G401 (cell line): ENCODE measurements around the gene PIK3IP1. TPM values are rescaled to one million over a fixed set of nuclear protein-coding genes. Genes with fewer than 3 reads are reported as not detected.
"Not testable (repeated sequence)": the region's sequence is repeated elsewhere in the genome, so short reads cannot be mapped to it uniquely, and the experiment has no call there.

Experiments
- DNase-seq: peaks from one replicate; pipeline ENCODE4 v3.0.0-alpha.2; 2015; ENCODE audit warnings: low spot score
- in situ Hi-C: cut with HindIII; loops from 2 replicates; pipeline ENCODE4 v1.10.0; 2016; ENCODE audit warnings: low sequenced_read_pairs, mixed read lengths
- total RNA-seq: library from RNA; depleted of rRNA; stranded (reverse); fragments of >200 nt; shearing (Covaris generic); gene quantifications from 2 replicates; pipeline ENCODE4 v1.2.3, GENCODE V29; 2014

Gene PIK3IP1
- total RNA-seq, 1 experiment from 2014 or later = 9.3 TPM

DNA sequence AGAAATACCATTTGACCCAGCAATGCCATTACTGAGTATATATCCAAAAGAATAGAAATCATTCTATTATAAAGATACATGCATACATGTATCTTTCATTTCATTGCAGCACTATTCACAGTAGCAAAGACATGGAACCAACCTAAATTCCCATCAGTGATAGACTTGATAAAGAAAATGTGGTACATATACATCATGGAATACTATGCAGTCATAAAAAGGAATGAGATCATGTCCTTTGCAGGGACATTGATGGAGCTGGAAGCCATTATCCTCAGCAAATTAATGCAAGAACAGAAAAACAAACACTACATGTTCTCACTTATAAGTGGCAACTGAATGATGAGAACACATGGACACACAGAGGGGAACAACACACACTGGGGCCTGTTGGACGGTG is 21.9 kb upstream of the PIK3IP1 start:
- in situ Hi-C loops, DNase-seq: not testable (repeated sequence)

GRCh38 chr22:31313366-31314147 is 21.3 kb upstream of the PIK3IP1 start:
- DNase-seq = peak; percentile 85
- in situ Hi-C loops = no loop called here

DNA sequence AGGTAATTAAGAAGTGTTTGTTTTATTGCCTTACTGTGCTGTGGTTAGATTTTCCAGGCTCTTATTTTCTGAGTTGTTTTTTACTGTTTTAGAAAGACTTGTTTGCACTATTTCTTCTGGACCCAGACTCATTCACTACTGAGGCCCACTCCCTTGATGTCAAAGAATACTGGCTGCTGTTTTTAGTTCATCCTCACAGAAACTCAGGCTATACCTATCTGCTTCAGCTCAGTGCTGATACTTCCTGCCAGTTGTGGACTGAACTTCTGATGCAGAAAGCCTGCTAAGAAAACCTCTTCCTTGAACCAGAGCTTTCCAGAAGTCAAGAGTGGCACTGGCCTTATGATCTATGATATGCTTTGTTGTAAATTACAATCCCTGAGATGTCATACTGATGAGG is 15.9 kb upstream of the PIK3IP1 start:
- no peak for DNase-seq
- in situ Hi-C loops = no loop called here

GRCh38 chr22:31305194-31305593 is 12.9 kb upstream of the PIK3IP1 start:
- in situ Hi-C loops = no loop called here

GRCh38 chr22:31302537-31302936 is 10.2 kb upstream of the PIK3IP1 start:
- in situ Hi-C loops = no loop called here
- no peak for DNase-seq

More at GRCh38 chr22:31305194-31305593, 12.9 kb upstream of the PIK3IP1 start:
- DNase-seq = no peak

- no peak for DNase-seq
- in situ Hi-C loops = no loop called here
These were observed 9.7 kb upstream of the PIK3IP1 start for GRCh38 chr22:31302006-31302405.

GRCh38 chr22:31300896-31301295 is 8.6 kb upstream of the PIK3IP1 start:
- in situ Hi-C loops = no loop called here
- no peak for DNase-seq

- DNase-seq = no peak
- in situ Hi-C loops = loop anchor here (5.0 kb wide), 1 partner anchor 36 kb away; no protein-coding TSS in a partner anchor
These were observed 3.8 kb upstream of the PIK3IP1 start for GRCh38 chr22:31295831-31296657.

DNA sequence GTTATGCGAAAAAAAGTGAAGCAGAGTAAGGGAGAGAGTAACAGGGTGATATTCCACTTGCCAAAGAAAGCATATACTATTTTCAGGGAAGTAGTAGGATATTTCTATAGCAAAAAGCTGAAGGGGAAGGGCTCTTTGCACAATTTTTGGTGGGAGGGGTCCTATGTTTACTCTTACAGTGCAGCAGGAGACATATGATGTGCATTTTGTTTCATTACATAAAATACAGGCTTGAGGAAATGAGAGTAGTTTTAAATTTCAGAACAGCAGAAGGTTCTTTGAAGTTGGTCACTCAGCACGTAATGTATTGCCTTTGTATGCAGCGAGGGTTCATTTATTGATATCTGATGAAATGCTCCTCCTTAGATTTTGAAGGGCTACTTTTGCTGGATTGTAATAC is 3.1 kb upstream of the PIK3IP1 start:
- DNase-seq = no peak
- in situ Hi-C loops = loop anchor here (5.0 kb wide), 1 partner anchor 37 kb away; no protein-coding TSS in a partner anchor

- peak; percentile 65 for DNase-seq
- in situ Hi-C loops = no loop called here
These were observed 630 bp downstream of the PIK3IP1 start for GRCh38 chr22:31291481-31292235.

DNA sequence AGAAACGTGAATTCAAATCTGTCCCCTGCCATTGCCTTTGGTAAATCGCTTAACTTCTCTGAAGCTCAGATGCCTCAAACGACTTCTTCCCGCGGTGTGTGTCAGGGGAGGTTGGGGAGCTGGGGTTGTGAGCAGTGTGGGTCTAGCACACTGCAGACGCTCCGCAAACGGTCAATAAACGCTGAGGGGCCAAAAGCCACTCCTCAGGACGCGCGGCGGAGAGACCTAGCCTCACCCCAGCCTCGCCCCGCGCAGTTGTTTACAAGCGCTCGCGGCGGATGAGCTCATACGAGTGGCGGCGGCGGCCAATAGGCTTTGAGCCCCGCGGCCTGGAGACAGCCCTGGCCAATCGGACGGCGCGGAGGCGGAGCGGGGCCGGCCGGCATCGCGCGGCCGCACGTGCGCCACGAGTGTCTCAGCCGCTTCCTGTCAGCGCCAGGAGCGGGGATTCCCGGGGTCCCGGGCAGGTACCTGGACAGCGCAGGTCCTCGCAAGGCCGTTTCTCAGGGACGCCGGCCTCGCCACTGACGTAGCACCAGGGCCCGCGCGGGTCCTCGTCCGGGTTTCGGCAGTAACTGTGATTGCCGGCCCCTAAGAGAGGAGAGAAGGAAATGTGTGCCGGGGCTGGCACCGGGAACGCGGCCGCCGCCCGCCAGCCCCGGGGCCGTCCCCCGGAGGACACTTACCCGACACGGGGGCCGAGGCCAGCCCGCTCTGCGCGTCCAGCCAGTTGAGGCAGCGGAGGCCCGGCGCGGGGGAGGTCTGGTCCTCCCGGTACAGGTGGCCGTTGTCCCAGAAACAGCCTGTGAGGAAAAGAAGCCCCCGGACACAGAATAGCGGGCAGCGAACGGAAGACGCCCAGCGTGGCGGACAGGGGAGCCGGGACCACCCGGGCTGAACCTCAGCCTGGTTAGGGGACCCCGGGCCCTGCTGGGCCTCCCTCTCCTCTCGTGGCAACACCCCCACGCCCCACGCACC is 1.5 kb downstream of the PIK3IP1 start:
- peak; percentile 93 for DNase-seq
- in situ Hi-C loops = no loop called here

GRCh38 chr22:31289344-31289743 is 2.9 kb downstream of the PIK3IP1 start:
- in situ Hi-C loops = no loop called here
- no peak for DNase-seq

DNA sequence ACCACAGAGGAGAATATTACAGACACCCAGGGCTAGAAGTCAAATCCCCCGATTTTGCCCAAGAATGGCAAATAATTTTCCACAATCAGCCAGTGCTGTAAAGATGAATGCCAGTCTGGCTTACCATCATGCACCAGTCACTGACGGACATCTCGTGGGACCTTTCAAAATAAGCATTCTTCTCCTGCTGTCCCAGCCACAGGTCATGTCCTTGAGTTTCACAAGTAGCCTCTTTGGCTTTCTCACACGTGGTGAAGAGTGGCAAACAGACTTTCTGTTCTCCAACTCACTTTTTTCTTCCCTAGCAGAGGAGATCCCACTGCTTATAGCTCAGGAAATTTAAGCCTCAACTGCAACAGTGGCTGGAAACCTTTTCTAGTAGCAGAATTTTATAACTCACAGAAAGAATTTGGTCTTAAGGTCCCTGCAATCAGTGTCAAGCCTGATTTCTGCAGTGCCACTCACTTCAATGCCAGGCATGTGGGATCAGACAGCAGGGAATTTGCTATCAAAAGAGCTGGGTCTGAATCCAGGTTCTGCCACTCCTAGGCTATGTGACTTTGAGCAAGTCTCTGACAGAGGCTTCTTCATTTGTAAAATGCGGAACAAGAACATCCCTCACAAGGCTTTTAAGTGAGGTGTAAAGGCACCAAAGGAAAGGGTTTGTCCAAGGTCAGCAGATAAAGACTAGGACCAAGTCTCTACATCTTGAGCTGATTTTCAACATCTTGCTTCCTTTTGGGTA is 3.6 kb downstream of the PIK3IP1 start:
- in situ Hi-C loops = no loop called here
- no peak for DNase-seq

GRCh38 chr22:31287818-31288495 is 4.3 kb downstream of the PIK3IP1 start:
- DNase-seq = no peak
- in situ Hi-C loops = no loop called here

DNA sequence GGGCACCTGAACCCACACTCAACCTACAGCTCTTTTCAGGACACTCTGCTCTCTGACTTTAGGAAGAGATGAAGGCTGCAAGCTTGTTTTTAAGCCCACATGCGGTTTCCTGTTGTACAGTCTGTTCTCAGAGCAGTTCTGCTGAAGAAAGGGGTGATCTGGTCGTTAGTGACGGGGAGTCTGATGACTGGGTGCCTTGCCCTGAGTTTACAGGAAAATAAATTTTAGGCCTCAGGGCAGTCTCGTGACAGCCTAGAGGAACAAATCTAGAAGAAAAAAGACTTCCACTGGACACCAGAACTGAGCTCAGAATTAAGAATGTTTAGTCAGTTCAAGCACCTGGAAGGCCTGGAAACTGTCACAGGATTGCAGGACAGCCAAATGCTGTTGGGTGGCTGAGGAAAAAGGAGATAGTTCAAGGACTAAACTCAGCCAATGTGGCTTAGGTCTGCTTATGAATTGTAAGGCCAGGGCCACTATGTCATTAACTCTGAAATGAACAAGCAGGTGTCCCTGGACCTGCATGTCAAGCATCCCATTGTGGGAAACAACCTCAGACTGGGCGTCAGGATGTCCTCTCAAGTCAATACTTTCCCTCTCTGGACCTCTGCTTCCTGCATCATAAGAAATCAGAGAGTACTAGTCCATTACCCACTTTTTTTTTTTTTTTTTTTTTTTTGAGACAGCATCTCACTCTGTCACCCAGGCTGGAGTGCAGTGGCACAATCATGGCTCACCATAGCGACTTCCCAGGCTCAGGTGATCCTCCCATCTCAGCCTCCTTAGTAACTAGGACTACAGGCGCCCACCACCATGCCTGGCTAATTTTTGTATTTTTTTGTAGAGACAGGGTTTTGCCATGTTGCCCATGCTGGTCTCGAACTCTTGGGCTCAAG is 5.7 kb downstream of the PIK3IP1 start:
- no peak for DNase-seq
- in situ Hi-C loops = no loop called here
